Thoracic aorta endothelial cell (primary cell): Measurements from ENCODE around the gene CXCL17. TPM values are rescaled to one million over a fixed set of nuclear protein-coding genes. Genes with fewer than 3 reads are reported as not detected.

Source experiments
- small RNA-seq: library from RNA; depleted of rRNA; stranded (forward); fragments of <200 nt; gene quantifications from one replicate; pipeline ENCODE3, GENCODE V24; 2012
- total RNA-seq: library from RNA; depleted of rRNA; stranded (reverse); fragments of >200 nt; gene quantifications from 2 replicates; pipeline ENCODE4 v1.2.3, GENCODE V29; 2012

Gene CXCL17, protein sequence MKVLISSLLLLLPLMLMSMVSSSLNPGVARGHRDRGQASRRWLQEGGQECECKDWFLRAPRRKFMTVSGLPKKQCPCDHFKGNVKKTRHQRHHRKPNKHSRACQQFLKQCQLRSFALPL
- total RNA-seq = not detected in 2 replicates

DNA sequence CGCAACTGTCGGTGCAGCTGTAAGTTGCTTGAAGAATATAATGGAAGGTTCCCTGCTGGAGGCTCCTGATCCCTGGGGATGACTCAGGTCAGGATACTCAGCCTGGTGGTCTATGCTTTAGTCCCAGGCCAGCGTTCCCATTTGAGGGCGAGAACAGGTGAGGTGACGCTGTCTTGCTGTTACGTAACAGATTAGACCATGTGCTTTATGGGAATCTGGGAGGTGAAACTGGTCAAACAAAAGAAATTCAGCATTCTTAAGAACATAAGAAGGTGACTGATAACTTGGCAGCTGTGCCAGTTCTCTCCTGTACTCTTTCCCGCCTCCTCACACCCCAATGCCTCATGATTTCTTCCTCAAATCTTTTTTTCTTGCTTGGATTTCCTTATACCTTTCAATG, at the start of gene CXCL17:
Gene CXCL17 (minus strand): TSS at position 114 of the 400 bp plus-strand sequence. CDS start 114 bp downstream, outside the sequence.

DNA sequence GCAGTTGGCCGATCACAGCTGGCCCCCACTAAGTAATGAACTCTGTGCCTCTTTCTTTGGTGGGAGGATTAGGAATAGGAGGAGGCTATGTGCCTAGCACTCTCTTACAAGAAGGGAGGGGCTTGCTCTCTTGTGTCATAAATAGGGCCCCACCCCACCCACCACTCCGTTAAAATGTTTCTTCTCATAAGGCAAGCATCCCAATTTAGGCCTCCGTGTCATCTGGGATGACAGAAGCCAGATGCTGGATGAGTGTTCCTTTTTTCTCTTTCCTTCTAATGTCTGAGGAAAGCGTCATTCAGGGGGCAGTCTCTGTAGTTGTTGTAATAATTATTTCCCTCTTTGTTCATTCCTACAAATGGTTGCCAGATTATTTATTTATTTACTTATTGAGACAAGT, 15.4 kb downstream of the CXCL17 start, which contains the start of gene LIPE:
Gene LIPE (minus strand): TSS at position 76 of the 400 bp plus-strand sequence. CDS start 239 bp downstream, outside the sequence.

DNA sequence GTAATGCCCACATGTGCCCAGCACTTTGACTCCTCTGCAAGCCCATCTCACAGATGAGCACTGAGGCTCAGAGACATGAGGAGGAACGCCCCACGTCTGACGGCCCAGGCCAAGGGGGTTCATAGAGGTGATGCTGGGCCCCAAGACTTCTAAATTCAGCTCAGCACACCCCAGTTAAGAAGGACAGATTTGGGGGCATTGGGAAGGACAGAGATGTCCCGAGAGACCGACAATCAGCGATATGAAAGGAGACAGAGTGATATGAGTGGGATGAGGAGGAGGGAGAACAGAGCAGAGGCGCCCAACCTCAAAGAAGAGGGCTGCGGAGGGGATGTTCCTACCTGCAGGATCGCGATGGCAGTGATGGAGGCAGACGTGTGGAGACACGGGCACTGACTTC, 52.8 kb downstream of the CXCL17 start, which contains the start of gene CNFN:
Gene CNFN (minus strand): TSS at position 399 of the 400 bp plus-strand sequence. CDS start 1,260 bp downstream, outside the sequence.

Small RNAs within 50 kb of the gene (small RNA-seq; reads per million reads assigned to genes)
- not detected for gene RNU4-60P

Other genes with a start within 250 kb of the CXCL17 start
- gene DEDD2, start 225.3 kb downstream of the CXCL17 start, total RNA-seq = 9.0 and 16.9 TPM in 2 replicates
- 9.0 and 11.1 TPM in 2 replicates for gene ZNF526, start 222.6 kb downstream of the CXCL17 start, total RNA-seq
- gene GSK3A, start 200.3 kb downstream of the CXCL17 start, total RNA-seq = 22.3 and 30.4 TPM in 2 replicates
- 19.7 and 36.5 TPM in 2 replicates for gene ERF, start 187.8 kb downstream of the CXCL17 start, total RNA-seq
- 23.9 and 36.1 TPM in 2 replicates for gene CIC, start 173.7 kb downstream of the CXCL17 start, total RNA-seq
- gene PRR19, start 140.8 kb downstream of the CXCL17 start, total RNA-seq = 0.50 and 0.53 TPM in 2 replicates
- 24.5 and 27.3 TPM in 2 replicates for gene PAFAH1B3, start 140.3 kb downstream of the CXCL17 start, total RNA-seq
- gene TMEM145, start 129.6 kb downstream of the CXCL17 start, total RNA-seq = not detected in 2 replicates
- 25.4 and 27.6 TPM in 2 replicates for gene MEGF8, start 117.3 kb downstream of the CXCL17 start, total RNA-seq
- not detected in 2 replicates for gene CNFN, start 52.6 kb downstream of the CXCL17 start, total RNA-seq
- 2.9 and 9.6 TPM in 2 replicates for gene LIPE, start 15.6 kb downstream of the CXCL17 start, total RNA-seq
- 0.66 and 1.5 TPM in 2 replicates for gene CEACAM1, start 85.5 kb upstream of the CXCL17 start, total RNA-seq
- gene CEACAM8, start 152.0 kb upstream of the CXCL17 start, total RNA-seq = not detected in 2 replicates